Neutrophil (primary cell): Measurements from ENCODE around the gene MMRN1.

Experiments used
- H3K27ac ChIP-seq: fragments of 200-600 bp; sonication (generic); 2 replicates; pipeline ENCODE4 v1.5.1; 2016; ENCODE audit warnings: mild to moderate bottlenecking, moderate library complexity
- H3K27me3 ChIP-seq: fragments of 200-600 bp; sonication (generic); 2 replicates; pipeline ENCODE4 v1.6.0; 2016; ENCODE audit warnings: mild to moderate bottlenecking
- H3K36me3 ChIP-seq: fragments of 200-600 bp; sonication (generic); 2 replicates; pipeline ENCODE4 v1.5.1; 2017
- H3K4me1 ChIP-seq, 2 experiments: fragments of 200-600 bp in 1 of 2; sonication (generic) in 1 of 2; 1 replicate in 1 of 2; 2 replicates in 1 of 2; pipeline versions ENCODE4 v1.5.1 to v1.6.1; 2013 to 2016; ENCODE audit warnings: low read depth in 1 of 2, low read length in 1 of 2, mild to moderate bottlenecking in 1 of 2, moderate library complexity in 1 of 2; ENCODE audit not compliant: control insufficient read depth in 1 of 2, insufficient read depth in 1 of 2
- H3K4me3 ChIP-seq, 2 experiments: fragments of 200-600 bp in 1 of 2; sonication (generic) in 1 of 2; 1 replicate in 1 of 2; 2 replicates in 1 of 2; pipeline ENCODE4 v1.5.1; 2013 to 2016; ENCODE audit warnings: low read depth in 1 of 2, low read length in 1 of 2, mild to moderate bottlenecking in 1 of 2, moderate library complexity in 1 of 2
- H3K9me3 ChIP-seq: fragments of 200-600 bp; sonication (generic); 2 replicates; pipeline ENCODE4 v1.5.1; 2016
- TF ChIP-seq, protein P1 (sequence below): fragments of 200-600 bp; sonication (generic); IDR thresholded peaks from 2 replicates; pipeline ENCODE4 v1.5.1; 2016; ENCODE audit warnings: antibody characterized with exemption

MMRN1 gene

GRCh38 chr4:89954906-89955695 is 60.4 kb downstream of the MMRN1 start:
- TF ChIP-seq, protein P1, sequence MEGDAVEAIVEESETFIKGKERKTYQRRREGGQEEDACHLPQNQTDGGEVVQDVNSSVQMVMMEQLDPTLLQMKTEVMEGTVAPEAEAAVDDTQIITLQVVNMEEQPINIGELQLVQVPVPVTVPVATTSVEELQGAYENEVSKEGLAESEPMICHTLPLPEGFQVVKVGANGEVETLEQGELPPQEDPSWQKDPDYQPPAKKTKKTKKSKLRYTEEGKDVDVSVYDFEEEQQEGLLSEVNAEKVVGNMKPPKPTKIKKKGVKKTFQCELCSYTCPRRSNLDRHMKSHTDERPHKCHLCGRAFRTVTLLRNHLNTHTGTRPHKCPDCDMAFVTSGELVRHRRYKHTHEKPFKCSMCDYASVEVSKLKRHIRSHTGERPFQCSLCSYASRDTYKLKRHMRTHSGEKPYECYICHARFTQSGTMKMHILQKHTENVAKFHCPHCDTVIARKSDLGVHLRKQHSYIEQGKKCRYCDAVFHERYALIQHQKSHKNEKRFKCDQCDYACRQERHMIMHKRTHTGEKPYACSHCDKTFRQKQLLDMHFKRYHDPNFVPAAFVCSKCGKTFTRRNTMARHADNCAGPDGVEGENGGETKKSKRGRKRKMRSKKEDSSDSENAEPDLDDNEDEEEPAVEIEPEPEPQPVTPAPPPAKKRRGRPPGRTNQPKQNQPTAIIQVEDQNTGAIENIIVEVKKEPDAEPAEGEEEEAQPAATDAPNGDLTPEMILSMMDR, result no peak
- Histone ChIP-seq H3K4me3 (no peak overlapping the region), H3K36me3 (no peaks in the 10 kb centered on the region), H3K9me3 (no peaks in the 10 kb centered on the region), H3K27ac (peak overlapping the region; percentile 82), H3K4me1 (peaks cover 37 to 42% of the 10 kb centered on the region in 2 experiments), H3K27me3 (no peaks in the 10 kb centered on the region)

DNA sequence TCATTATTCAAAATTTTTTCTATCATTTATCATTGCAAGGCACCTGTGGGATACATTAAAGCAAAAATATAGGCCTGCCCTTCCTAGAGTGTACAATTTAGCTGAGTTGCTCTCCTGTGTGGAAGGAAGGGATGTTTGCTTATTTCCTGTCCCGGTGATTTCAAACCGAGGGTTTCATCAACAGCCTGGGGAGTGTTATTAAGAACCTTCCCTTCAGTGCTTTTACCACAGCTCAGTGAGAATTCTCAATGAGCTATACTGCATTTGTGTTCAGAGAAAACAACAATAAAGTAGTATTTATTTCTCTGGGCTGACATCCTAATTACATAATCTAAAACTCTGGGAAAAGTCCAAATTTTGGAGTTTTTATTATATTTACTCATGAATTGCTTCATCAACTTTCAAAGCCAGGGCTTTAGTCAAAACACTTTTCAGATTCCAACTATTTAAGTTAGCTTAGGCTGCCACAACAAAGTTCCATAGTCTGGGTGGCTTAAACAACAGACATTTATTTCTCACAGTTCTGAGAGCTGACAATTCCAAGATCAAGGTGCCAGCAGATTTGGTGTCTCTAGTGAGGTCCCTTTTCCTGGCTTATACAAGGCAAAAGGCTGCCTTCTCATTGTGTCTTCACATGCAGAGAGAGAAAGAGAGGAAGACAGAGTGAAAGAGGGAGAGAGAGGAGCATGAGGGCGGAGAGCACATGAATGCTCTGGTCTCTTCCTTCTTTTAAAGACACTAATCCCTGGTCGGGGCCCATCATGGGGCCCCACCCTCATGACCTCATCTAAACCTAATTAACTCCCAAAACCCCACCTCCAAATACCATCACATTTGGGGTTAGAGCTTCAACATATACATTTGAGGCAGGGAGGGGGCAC is 62.6 kb downstream of the MMRN1 start:
- H3K36me3 ChIP-seq, result no peaks in the 10 kb centered on the region
- no peak overlapping the region for H3K4me3 ChIP-seq
- TF ChIP-seq, protein P1, result no peak
- H3K9me3 ChIP-seq, result no peaks in the 10 kb centered on the region
- peak overlapping the region; percentile 82 for H3K27ac ChIP-seq
- peaks cover 37 to 42% of the 10 kb centered on the region in 2 experiments for H3K4me1 ChIP-seq
- H3K27me3 ChIP-seq, result no peaks in the 10 kb centered on the region

DNA sequence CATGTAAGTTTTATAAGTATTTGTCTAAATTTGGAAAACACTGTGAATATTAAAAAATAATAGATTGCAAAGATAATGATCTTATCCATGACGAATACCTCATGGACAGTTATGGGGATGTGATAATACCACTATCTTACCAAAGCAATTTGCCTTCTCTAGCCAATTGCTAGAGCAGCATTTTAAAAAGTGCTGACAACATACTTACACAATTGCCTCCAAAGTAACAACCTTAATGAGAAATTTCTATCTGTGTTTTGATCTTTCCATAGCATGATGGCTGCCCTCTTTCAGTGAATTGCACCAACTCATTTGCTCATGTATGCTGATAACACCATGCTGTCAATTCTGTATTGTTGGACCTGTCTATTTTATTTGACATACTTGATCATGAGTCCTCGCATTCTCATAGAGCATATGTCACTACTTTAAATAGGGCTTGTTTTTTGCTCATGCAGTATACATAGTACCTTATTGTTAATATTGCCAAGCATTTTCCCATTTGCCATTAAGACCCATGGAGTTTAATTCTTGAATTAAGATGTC is 87.2 kb downstream of the MMRN1 start:
- no peak overlapping the region for H3K27ac ChIP-seq
- no peaks in the 10 kb centered on the region for H3K4me1 ChIP-seq
- no peaks in the 10 kb centered on the region for H3K36me3 ChIP-seq
- no peaks in the 10 kb centered on the region for H3K9me3 ChIP-seq
- H3K4me3 ChIP-seq, result no peak overlapping the region
- TF ChIP-seq, protein P1, result no peak
- H3K27me3 ChIP-seq, result no peaks in the 10 kb centered on the region

DNA sequence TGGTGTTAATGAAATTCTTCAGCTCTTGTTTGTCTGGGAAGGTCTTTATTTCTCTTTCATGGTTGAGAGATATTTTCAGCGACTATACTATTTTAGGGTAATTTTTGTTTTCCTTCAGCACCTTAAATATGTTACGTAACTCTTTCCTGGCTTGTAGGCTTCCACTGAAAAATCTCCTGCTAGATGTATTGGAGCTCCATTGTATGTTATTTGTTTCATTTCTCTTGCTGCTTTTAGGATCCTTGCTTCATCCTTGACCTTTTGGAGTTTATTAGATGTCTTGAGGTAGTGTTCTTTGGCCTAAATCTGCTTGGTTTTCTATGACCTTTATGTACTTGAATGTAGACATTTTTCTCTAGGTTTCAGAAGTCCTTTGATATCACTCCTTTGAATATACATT is 93.6 kb downstream of the MMRN1 start:
- H3K4me3 ChIP-seq, result no peak overlapping the region
- no peak overlapping the region for H3K27ac ChIP-seq
- TF ChIP-seq, protein P1, result no peak
- H3K27me3 ChIP-seq, result no peaks in the 10 kb centered on the region
- no peaks in the 10 kb centered on the region for H3K36me3 ChIP-seq
- no peaks in the 10 kb centered on the region for H3K9me3 ChIP-seq
- no peaks in the 10 kb centered on the region for H3K4me1 ChIP-seq

GRCh38 chr4:89992744-89993143 is 98.1 kb downstream of the MMRN1 start:
- H3K27ac ChIP-seq, result no peak overlapping the region
- H3K4me3 ChIP-seq, result no peak overlapping the region
- H3K4me1 ChIP-seq, result no peaks in the 10 kb centered on the region
- TF ChIP-seq, protein P1, result no peak
- no peaks in the 10 kb centered on the region for H3K9me3 ChIP-seq
- no peaks in the 10 kb centered on the region for H3K27me3 ChIP-seq
- no peaks in the 10 kb centered on the region for H3K36me3 ChIP-seq
